ENCODE measurements around the gene WNT1.

WNT1 gene

DNA sequence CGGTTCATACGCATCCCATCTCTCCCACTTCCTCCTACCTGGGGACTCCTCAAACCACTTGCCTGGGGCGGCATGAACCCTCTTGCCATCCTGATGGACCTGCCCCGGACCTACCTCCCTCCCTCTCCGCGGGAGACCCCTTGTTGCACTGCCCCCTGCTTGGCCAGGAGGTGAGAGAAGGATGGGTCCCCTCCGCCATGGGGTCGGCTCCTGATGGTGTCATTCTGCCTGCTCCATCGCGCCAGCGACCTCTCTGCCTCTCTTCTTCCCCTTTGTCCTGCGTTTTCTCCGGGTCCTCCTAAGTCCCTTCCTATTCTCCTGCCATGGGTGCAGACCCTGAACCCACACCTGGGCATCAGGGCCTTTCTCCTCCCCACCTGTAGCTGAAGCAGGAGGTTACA is 3.6 kb downstream of the WNT1 start:
- no peak for DNase-seq

- no peak for DNase-seq
These were observed 4.4 kb downstream of the WNT1 start for GRCh38 chr12:48982397-48983080.

DNA sequence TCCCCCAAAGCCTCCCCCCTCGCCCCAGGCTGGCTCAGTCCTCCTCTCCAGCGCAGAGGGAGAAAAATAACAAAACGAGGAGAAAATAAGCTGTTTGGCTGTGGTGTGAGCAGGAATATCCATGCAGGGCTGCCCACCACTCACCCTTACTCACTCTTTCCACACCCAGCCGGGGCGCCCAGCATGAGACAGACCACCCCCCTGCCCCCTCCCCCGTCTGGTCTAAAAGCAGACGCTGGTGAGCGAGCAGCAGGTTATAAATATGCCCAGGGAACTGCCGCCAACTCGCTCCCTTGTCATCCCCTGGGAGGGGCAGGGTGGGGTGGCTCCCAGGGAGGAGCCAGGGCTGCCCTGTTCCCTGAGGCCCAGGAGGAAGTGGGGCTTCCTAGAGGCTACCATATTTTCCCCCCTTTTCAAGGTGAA is 7.4 kb downstream of the WNT1 start:
- DNase-seq, result no peak

DNA sequence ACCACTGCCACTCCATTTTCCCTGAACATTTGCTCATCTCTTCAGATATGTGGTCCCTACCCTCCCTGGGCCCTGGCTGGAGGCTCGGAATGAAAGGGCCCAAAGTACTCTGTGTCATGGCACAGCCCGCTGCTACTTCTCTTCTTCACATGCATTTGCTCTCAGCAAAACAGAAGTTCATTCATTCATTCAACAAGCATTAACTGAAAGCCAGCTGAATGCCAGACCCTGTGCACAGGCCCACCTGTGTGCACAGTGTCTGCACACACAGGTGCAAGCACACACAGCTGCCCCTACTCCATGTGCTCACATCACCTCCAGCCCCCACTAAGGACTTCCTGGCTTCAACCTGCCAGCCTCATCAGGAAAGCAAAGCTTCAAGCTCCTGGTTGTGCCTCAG is 7.8 kb downstream of the WNT1 start:
- no peak for DNase-seq

GRCh38 chr12:48986720-48987291 is 8.7 kb downstream of the WNT1 start:
- DNase-seq, result no peak

DNA sequence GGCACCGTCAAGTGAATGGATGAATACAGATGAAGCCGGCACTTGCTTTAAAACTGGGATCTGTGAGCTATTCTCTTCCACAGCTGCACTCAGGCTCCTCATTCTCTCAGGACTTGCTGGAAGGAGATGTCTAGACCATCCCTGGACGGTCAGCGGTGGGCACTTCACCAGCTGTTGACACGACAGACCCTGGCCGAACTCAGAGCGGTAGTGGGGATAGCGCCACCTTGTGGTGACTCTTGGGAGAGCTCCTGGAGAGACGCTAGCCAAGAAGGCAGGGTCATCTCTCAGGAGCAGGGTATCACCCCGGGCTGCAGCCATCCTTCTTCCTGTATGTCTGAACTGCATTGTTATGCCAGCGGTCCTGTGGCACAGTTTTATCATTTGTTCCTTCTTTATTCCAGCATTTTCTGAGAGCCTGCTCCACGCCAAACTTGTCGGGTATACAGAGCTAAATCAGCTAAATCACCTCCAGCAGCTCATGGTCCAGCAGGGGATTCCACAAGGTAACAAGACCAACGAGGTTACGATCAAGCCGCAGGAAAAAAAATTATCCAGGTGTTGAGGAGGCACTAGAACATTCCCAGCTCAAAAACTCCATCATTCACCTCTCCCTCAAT is 10.0 kb downstream of the WNT1 start:
- DNase-seq, result peak; percentile 80

DNA sequence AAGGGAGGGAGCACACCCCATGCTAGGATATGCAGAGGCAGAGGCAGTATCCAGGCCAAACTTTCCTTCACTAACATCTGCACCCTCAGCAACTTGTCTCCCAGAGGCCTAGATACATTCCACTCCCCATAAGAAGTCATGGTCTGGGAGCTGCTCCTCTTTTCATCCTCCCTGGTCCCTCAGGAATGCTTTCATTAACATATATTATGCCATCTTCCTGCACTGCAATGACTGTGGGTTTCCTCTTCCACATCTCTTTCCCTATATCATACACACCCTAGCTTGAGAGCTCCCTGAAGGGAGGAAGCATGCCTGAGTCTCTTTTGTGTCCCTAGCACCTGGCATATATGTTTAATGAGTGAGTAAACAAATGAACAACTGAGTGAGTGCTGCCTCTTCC is 12.4 kb downstream of the WNT1 start:
- DNase-seq, result no peak

DNA sequence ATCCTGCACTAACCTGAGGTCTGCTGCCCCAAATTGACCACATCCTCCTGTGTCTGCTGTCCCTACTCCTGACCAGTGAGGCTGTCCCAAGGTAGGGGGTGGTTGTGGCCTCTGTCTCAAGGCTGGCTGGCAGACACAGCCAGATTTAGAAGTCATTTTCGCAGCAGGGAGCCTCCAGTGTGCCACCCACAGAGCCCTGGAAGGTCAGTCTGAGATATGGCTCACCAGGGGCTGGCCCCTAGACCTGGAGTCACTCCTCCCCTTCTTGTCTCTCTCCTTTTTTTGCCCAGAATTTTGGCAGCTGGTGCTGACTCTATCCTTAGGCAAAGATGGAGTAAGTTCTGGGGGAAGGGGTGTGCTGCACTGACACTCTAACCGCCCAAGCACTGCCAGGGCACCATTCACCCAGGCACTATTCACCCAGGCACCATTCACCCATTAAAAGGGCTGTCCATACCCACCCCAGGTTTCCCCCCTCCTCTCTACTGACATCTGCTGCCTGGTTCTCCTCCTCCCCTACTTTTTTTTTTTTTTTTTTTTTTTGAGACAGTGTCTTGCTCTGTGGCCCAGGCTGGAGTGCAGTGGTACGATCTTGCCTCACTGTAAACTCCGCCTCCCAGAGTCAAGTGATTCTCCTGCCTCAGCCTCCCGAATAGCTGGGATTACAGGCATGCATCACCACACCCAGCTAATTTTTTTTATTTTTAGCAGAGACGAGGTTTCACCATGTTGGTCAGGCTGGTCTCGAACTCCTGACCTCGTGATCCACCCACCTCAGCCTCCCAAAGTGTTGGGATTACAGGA is 13.3 kb downstream of the WNT1 start:
- DNase-seq, result no peak

DNA sequence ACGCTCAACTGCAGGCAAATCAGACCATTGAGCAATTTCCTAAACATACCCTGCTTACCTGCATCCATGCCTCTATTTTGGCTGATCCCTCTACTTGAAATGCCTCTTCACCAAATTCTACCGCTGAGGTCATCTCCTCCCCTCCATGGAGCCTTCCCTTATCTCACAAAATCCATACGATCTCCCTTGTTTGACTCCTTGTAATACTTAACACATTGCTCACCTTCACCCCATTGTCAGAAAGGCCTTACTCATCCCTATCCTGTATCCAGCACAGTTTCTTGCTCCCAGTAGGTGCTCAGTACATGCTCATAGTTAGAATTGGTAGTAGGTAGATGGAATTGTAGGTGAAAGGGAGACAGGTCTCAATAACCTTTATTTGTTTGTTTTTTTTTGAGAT is 15.7 kb downstream of the WNT1 start:
- no peak for DNase-seq

DNA sequence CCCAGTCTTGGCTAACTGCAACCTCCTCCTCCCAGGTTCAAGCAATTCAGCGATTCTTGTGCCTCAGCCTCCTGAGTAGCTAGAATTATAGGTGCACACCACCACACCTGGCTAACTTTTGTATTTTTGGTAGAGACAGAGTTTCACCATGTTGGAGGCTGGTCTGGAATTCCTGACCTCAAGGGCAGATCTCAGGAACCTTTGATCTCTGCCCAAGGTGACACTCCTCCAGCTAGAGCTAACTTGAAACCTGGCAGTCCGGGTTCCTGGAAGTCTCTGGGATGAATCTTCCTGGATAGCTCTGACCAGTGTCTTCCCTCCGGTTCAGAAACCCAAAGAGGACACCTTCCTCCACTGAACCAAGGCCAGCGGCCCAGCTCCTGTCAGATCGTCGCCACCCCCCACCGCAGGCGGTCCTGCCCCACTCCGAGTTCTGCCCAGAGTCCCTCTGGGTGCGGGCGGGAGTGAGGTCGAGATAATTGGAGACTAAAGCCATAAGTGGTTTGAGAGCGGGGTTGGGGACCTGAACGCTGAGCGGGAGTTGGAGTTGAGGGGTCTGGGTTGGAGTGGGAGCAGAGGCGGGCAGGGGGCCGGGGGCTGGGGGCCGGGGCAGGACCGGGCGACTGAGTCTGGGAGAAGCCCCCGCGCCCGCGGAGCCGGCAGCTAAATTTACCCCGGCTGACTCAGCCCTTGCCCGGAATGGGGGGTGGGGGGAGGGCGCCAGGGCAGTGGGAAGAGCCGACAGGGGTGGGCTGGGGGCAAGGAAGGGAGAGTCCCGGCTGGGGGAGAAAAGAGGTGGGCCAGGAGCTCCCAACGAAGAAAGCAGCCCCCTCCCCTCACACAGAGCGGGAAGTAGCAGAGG is 16.3 kb downstream of the WNT1 start:
- no peak for DNase-seq

DNA sequence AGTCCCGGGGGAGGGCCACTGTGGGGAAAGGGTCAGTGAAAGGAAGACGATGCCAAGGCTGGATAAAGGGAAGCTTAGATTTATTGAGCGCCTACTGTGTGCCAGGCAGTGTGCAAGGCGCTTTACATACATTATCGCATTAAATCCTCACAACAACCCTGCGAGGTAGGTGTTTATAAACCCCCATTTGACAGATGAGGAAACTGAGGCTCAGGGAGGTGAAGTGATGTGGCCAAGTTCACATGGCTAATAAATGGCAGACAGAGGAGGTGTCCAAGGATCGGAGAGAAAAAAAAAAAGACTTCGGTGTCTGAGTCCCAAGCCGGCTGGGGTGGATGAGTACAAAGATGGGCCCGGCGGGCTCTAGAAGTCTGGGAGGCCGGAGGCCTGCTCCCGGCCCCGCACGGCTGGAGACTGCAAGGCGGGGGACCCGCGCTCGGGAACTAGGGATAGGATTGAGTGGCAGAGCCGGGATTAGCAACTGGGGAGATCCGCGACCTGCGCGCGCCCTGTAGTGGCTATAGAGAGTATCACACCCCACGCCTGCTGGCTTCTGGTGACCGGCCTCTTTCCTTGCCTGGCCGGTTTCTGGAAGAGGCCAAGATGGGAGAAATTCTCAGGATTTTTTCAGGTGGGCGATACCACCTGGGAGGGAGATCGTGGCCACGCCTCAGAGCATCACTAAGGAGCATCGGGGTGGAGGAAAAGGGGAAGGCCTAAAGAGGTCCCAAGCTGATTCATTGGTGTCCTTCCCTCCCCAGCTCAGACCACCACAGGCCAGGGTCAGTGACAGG is 17.2 kb downstream of the WNT1 start:
- DNase-seq, result peak; percentile 63

GRCh38 chr12:48996794-48997718 is 18.9 kb downstream of the WNT1 start:
- DNase-seq, result peak; percentile 70

DNA sequence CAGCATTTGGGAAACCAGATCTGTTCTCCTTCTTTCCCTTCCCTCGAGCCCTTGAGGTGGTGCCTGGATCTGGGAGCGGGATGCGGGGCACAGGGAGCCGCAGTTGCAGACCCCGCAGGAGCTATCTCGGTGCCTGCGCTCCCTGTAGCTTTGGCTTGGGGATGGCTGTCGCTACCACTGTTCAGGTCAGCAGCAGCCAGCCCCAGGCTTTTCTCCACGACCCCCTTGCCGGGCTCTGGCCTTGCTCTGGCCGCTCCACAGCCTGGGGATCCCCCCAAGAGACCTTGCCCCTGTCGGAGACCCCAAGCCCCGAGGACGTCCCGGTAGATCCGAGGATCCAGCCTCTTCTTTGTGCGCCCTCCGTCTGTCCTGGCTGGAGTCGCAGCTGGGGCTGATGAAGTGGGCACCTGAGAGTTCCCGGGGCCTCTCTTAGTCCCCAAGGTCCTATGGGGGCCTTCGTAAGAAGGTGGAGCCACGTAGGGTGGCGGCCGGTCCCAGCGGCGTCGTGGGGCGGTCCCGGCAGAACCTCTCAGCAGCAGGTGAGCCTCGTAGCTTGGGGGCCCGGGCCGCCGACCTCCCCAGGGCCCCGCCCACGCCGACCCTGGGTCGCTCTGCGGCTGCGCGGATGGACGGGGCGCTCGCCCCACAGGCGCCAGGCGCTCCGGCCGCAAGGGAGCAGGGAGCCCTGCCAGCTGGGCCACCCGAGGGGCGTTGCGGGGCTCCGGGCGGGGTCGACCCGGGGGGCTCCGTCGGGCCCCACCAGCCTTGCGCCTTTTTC is 19.8 kb downstream of the WNT1 start:
- peak; percentile 36 for DNase-seq

DNA sequence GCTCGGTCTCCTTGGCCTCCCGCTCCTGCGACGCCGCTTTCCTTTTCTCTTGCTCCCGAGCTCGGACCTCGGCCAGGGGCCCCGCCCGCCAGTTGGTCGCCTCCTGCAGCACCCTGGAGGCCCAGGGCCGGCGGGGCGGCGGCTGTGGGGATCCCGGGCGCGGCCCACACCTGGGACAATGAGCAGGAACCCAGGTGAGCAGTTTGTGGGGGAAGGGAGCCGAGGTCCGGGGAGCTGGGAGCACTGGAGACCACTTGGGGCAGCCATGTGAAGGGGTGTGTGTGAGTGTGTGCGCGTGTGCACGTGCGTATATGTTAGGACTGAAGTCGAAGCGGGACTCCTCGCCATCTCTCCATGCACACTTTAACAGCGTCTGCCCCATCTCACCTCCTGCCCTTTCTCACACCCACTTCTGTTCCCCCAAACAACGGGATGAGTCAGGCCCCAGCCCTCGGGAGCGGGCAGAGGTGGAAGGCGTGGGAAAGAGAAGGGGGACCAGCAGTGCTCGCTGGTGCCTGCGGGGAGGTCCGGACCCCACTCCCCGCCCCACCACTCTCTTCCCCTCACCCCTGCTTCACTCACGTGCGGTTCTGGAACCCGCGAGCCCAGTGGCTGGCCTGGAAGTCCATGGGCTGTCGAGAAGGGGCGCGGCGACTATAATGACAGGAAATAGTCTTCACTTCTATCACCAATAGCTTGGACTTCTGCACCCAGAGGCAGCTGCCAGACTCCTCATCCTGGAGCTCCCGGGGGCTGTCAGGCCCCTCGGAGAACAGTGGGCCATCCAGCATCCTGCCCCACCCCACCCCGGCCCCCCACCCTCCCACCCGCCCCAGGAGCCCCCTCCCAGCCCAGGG is 20.6 kb downstream of the WNT1 start:
- DNase-seq, result no peak

DNA sequence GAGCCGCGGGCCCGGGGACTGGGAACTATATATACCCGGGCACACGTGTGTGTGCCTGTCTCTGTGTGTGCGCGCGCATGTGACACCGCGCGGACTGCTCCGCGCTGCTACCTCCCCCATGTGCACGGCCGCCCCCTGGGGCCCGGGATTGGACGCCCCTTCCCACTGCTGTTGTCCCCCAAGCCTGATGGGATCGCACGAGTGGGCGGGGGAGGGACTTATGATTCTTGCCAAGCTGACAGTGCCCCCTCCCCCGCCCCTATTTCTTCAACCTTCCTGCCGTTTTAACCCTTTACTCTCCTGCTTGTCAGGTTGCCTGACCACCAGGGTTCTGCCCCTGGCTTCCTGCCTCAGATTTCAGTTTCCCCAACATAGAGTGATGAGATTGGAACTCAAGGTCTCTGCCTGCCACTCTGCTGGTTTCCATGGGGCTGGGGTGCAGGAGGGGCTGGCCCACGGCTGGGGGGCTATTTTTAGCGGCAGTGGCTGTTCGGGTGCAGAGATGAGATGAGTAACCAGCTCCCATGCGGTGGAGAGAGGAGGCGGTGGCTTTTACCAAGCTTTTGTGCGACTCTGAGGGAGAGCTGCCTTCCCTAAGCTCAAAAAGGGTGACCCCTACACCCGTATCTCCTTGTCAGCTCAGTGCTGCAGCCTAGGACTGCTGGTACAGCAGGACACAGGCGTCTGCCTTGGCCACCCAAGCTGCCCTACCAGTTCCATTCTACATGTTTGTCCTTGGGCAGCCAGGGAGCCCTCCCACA is 21.4 kb downstream of the WNT1 start, which contains the start of gene DDN:
Gene DDN, minus strand, starts transcription at position 5 of the 761 bp plus-strand sequence. CDS start 88 bp downstream, outside the sequence.
- DNase-seq, result peak; percentile 62

- no peak for DNase-seq
These were observed 22.2 kb downstream of the WNT1 start for GRCh38 chr12:49000346-49000745.

GRCh38 chr12:49008943-49009342 is 30.8 kb downstream of the WNT1 start:
- DNase-seq, result no peak
